Myocyte (in vitro differentiated cells): ENCODE results near the gene FSTL5. TPM values are rescaled to one million over a fixed set of nuclear protein-coding genes. Genes with fewer than 3 reads are reported as not detected.
"Not testable (repeated sequence)": the region's sequence is repeated elsewhere in the genome, so short reads cannot be mapped to it uniquely, and the experiment has no call there.

Source experiments
- DNase-seq: peaks from one replicate; pipeline ENCODE4 v3.0.0-alpha.2; 2012; ENCODE audit warnings: low read depth
- polyA plus RNA-seq: library from polyadenylated mRNA; unstranded; fragments of >200 nt; gene quantifications from one replicate; pipeline ENCODE4 v1.2.1, GENCODE V29; 2012; ENCODE audit warnings: missing spikeins
- total RNA-seq: library from RNA; depleted of rRNA; stranded (reverse); fragments of >200 nt; gene quantifications from 2 replicates; pipeline ENCODE4 v1.2.3, GENCODE V29; 2014

Gene FSTL5
- 0.05 and 0.19 TPM in 2 replicates for total RNA-seq
- 0.04 TPM for polyA plus RNA-seq

GRCh38 chr4:162163892-162164759 is at the start of gene FSTL5:
TSS of gene FSTL5 (minus strand) at chr4:162164000. CDS start at chr4:162111396, 52,604 bp downstream.
- peak; percentile 76 for DNase-seq

DNA sequence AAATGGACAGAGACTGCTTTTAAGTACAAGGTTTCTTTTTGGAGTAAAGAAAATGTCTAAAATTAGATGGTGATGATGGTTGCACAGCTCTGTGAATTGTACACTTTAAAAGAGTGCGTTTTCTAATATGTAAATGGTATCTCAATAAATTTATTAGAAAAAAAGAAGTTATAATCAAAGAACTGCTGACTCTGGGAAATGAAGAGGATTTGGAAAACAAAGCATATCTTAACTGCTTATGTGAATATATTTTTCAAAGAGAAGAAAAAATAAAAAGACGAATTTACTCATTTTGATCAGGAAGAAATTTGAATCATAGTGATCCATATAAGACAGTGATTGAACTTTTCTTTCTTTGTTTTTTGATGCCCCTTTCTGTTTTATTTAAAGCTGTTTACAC is 45.9 kb upstream of the FSTL5 start:
- DNase-seq: no peak

GRCh38 chr4:162203478-162203877 is 39.7 kb upstream of the FSTL5 start:
- not testable (repeated sequence) for DNase-seq

DNA sequence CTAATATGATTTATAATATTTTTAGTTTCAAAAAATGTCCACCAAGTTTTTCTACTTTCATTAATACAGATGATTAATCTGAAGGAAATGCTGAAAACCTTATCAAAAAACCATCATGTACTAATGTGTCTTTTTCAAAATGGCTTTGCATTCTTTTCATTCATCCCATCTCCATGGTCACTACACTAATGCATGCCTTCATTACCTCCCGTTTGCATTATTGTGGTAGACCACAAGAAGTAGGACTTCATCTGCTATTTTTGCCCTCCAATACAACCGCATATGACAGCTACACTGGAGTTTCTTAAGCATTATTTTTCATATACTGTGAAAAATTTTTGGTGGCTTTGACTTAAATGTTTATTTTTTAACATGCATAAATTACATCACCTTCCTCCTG is 37.9 kb upstream of the FSTL5 start:
- DNase-seq: peak; percentile 15

DNA sequence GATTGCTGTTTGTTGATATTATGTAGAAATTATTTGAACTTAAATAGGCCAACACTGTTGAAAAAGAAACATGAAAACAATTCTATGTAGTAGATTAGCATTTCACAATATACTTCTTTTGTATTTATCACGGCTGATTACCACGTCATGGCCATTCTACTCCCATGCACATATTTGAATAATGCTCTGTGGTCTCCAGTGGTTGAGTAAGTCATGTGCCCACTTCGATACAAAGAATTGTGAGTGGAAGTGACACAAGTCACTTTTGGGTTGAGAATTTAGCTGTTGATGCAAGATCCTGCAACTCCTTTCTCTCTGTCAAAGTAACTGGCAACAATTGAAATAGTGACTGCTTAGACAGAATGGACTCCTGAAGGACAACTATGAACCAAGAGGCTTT is 6.7 kb upstream of the FSTL5 start:
- DNase-seq: no peak

GRCh38 chr4:162164906-162165510 is 1.2 kb upstream of the FSTL5 start:
- DNase-seq: no peak

DNA sequence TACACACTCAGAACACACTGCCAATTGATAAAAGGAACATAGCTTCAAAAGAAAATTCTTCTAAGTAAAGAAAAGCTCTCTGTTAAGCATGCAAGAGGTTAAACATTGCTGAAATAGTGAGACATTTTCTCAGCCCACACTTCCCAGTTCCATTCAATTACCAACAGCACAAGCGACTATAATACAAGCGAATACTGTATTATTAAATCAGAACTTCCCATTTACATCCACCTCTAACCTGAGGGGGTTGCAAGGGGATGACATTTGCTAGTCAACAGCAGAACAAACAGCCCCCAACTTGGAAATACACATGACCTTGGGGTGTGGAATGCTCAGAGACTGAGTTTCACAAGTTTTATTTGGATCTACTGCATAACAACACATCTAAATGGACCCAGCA is 1.1 kb downstream of the FSTL5 start:
- no peak for DNase-seq

GRCh38 chr4:162157241-162157640 is 6.6 kb downstream of the FSTL5 start:
- no peak for DNase-seq

DNA sequence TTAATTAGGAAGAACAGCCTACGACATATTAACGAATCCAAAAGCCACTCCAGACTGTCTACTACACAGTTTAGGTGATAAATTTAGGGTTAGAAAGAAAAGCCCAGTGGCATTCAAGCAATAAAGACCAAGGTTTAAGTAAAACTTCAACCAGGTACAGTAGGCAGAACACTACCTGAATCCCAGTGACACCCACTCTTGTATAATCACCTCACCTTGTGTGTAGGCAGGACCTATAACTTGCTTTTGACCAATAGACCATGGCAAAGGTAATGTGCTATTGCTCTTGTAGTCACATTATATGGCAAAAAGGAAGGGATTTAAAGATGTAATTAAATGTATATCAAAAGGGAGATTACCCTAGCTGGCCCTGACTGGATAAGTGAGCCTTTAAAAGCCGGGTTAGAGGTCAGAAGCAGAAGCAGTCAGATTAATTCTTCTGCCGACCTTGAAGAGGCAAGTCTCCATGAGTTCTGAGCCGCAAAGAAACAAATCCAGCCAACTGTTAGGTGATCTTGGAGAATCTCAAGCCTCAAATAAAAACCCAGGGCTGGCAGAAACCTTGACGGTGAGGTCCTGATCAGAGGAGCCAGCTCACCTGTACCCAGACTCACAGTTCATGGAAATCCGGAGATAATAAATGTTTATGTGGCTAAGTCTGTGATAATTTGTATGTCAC is 8.8 kb downstream of the FSTL5 start:
- DNase-seq: no peak

DNA sequence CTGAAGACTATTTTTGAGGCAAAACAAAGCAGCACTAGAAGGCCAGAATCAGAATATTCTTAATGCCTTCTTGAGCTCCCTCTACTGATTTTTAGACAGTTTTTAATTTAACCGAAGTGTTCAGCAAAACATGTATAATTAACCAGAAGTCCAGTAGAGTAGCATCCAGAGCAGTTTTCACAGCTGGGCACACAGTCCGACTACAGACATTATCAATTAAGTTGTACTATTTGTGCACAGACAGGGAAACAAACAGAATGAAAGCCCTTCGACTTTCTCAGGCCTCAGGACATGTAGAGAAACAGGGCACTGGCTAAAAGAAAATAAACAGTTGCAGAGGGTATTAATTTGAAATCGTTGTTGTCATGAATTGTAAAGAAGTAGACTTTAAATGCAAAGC is 11.9 kb downstream of the FSTL5 start:
- no peak for DNase-seq

DNA sequence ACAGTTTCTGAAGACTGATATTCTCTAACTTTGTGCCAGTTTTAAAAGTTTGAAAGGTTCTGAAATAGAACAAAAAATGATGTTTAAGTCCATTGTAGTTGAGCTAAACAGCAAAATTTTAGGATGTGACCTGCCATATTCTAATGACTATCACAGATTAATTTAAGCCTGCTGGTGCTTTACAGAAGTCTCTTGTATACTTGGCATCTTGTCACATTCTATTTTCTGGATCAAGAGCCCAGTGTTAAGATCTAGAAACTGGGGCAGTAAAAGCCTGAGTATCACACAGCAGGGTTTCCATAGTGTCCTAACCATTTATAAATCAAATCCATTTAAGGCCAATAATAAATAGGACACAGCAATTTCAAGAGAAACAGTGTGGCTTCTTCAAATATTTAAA is 12.4 kb downstream of the FSTL5 start:
- no peak for DNase-seq

DNA sequence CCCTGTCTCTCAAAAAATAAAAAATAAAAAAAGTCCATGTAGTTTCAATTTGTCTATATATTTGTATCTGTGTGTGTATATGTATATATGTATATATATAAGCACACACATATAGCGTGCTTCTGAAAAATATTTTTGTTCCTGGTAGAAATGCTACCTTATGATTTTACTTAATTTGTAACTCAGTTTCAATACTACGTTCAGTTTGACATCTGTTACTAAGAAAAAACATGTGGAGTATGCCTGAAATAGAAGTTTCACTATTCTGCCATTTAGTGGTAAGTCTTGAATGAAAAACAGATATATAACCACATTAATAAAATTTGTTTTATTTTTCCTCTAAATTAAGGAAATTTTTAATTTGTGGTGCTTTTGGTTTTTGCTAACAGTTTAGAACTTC is 14.2 kb downstream of the FSTL5 start:
- no peak for DNase-seq

DNA sequence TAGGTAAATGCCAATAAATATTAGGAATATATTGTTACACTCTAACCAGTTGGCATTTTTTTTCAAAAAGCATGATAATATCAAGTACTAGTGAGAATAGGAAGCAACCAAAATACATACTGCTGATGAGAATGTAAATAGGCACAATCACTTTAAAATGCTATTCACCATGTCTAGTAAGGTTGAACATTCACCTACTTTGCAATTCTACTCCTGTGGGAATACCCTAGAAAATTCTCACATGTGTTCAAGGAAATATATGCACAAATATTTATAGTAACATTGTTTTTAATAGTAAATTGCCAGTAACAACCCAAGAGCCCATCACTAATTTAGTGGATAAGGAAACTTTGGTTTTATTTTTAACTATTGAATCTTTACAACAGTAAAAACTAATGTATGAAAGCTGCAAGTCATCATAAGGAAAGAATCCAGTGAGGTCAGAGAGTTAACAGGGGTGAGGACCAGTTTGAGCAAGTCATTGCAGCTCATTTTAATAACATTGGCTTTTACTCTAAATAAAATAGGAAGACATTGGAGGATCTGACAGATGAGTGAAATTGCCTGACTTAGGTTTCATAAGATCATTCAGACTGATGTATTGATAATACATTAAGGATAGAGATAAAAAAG is 23.6 kb downstream of the FSTL5 start:
- no peak for DNase-seq

DNA sequence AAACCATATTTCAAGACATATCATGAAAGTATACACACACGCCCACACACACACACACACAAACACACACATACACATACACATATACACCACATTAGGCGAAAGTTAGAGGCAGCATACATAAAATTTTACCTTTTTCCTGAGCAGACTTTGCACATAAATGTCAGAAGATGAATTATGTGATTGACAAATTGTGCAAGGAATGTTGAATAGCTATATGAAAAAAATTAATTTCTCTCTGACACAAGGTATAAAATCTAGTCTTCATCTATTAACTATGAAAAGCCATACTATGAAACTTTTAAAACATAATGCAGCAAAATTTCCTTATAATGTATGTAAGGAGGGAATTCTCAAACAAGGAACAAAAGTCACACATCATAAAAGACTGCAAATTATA is 24.4 kb downstream of the FSTL5 start:
- no peak for DNase-seq

- no peak for DNase-seq
These were observed 32.5 kb downstream of the FSTL5 start for GRCh38 chr4:162131256-162131655.

DNA sequence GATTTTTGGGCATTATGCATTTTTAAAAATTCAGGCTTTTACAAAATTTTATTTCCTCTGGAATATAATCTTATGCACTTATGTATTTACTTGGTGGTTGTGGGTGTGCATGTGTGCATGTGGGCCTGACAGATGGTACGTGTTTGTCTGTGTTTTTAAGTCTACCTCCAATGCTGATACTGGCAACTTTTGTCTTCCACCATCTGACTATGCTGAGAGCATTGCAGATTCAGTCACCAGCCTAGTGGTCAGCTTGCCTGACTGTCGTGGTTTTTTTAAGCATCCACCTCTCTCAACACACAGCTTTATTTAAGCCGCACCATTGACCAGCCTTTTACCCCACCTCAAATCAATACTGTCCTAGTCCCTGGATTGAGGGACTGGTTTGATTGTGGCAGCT is 37.1 kb downstream of the FSTL5 start:
- no peak for DNase-seq

GRCh38 chr4:162117051-162117450 is 46.7 kb downstream of the FSTL5 start:
- no peak for DNase-seq

GRCh38 chr4:162116095-162116779 is 47.6 kb downstream of the FSTL5 start:
- DNase-seq: no peak

GRCh38 chr4:162115333-162115732 is 48.5 kb downstream of the FSTL5 start:
- DNase-seq: no peak

- no peak for DNase-seq
These were observed 52.7 kb downstream of the FSTL5 start for GRCh38 chr4:162111078-162111477.

DNA sequence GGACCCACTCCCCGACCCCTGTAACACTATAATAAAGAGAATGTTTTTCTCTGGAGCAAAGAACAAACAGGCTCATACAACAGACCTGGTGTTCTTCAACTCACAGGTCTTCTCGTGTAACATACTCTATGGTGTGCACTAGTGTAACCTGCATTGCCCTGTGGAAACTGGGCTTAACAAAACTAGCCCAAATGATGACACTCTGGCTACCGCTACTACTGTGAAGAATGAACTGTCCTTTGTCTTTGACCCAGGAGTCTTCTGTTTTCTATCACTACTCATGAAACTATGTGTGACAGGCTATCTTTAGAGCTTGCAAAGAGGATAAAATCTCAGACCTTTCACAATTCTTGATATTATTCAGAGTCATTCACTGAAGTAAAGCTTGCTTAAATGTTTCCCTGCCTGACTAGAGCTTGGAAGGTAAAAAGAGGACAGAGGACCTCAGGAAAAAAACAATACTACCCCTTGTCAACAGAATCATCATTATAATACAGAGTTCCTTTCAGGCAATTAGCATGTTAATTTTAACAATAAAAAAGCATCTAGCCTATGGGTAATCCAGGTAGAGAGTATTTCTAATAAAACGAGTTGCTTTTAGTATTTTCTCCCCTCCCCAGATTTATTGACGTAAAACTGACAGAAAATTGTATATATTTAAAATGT is 59.2 kb downstream of the FSTL5 start:
- no peak for DNase-seq
